Measurements from ENCODE around the gene BRD3. TPM values are rescaled to one million over a fixed set of nuclear protein-coding genes. Genes with fewer than 3 reads are reported as not detected.

BRD3 gene
- total RNA-seq, 1 experiment from 2014 or later: 108 TPM

DNA sequence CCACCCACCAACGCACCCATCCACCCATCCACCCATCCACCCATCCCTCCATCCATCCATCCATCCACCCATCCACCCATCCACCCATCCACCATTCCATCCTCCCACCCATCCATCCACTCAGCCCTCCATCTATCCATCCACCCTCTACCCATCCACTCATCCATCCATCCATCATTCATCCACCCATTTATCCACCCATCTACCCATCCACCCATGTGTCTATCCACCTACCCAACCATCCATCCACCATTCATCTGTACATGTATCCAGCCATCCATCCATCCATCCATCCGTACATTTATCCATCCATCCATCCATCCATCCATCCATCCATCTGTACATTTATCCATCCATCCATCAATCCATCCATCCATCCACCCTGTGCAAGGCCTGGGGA, 64.6 kb downstream of the BRD3 start:
- TF ChIP-seq, protein P1, sequence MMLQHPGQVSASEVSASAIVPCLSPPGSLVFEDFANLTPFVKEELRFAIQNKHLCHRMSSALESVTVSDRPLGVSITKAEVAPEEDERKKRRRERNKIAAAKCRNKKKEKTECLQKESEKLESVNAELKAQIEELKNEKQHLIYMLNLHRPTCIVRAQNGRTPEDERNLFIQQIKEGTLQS (CRISPR knock-in tag; conservative IDR thresholded peaks at IDR 0.05): no peak
- no peak for TF ChIP-seq SP1 (CRISPR knock-in tag; conservative IDR thresholded peaks at IDR 0.05)
- TF ChIP-seq ETV6 (CRISPR knock-in tag; IDR thresholded peaks at IDR 0.05): no peak
- TF ChIP-seq, protein P2, sequence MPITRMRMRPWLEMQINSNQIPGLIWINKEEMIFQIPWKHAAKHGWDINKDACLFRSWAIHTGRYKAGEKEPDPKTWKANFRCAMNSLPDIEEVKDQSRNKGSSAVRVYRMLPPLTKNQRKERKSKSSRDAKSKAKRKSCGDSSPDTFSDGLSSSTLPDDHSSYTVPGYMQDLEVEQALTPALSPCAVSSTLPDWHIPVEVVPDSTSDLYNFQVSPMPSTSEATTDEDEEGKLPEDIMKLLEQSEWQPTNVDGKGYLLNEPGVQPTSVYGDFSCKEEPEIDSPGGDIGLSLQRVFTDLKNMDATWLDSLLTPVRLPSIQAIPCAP (CRISPR knock-in tag; IDR thresholded peaks at IDR 0.05): no peak
- no peak for TF ChIP-seq JUN (CRISPR knock-in tag; IDR thresholded peaks at IDR 0.05)
- no peak for TF ChIP-seq ZNF219 (CRISPR knock-in tag; IDR thresholded peaks at IDR 0.05; ENCODE audit: borderline replicate concordance)
- TF ChIP-seq, protein P3, sequence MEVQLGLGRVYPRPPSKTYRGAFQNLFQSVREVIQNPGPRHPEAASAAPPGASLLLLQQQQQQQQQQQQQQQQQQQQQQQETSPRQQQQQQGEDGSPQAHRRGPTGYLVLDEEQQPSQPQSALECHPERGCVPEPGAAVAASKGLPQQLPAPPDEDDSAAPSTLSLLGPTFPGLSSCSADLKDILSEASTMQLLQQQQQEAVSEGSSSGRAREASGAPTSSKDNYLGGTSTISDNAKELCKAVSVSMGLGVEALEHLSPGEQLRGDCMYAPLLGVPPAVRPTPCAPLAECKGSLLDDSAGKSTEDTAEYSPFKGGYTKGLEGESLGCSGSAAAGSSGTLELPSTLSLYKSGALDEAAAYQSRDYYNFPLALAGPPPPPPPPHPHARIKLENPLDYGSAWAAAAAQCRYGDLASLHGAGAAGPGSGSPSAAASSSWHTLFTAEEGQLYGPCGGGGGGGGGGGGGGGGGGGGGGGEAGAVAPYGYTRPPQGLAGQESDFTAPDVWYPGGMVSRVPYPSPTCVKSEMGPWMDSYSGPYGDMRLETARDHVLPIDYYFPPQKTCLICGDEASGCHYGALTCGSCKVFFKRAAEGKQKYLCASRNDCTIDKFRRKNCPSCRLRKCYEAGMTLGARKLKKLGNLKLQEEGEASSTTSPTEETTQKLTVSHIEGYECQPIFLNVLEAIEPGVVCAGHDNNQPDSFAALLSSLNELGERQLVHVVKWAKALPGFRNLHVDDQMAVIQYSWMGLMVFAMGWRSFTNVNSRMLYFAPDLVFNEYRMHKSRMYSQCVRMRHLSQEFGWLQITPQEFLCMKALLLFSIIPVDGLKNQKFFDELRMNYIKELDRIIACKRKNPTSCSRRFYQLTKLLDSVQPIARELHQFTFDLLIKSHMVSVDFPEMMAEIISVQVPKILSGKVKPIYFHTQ (CRISPR knock-in tag; IDR thresholded peaks at IDR 0.05): no peak
- TF ChIP-seq, protein P4, sequence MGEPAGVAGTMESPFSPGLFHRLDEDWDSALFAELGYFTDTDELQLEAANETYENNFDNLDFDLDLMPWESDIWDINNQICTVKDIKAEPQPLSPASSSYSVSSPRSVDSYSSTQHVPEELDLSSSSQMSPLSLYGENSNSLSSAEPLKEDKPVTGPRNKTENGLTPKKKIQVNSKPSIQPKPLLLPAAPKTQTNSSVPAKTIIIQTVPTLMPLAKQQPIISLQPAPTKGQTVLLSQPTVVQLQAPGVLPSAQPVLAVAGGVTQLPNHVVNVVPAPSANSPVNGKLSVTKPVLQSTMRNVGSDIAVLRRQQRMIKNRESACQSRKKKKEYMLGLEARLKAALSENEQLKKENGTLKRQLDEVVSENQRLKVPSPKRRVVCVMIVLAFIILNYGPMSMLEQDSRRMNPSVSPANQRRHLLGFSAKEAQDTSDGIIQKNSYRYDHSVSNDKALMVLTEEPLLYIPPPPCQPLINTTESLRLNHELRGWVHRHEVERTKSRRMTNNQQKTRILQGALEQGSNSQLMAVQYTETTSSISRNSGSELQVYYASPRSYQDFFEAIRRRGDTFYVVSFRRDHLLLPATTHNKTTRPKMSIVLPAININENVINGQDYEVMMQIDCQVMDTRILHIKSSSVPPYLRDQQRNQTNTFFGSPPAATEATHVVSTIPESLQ (CRISPR knock-in tag; IDR thresholded peaks at IDR 0.05): no peak
- no peak for TF ChIP-seq TEAD1 (CRISPR knock-in tag; IDR thresholded peaks at IDR 0.05)
- TF ChIP-seq, protein P5, sequence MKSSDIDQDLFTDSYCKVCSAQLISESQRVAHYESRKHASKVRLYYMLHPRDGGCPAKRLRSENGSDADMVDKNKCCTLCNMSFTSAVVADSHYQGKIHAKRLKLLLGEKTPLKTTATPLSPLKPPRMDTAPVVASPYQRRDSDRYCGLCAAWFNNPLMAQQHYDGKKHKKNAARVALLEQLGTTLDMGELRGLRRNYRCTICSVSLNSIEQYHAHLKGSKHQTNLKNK (CRISPR knock-in tag; IDR thresholded peaks at IDR 0.05): no peak
- TF ChIP-seq, protein P6, sequence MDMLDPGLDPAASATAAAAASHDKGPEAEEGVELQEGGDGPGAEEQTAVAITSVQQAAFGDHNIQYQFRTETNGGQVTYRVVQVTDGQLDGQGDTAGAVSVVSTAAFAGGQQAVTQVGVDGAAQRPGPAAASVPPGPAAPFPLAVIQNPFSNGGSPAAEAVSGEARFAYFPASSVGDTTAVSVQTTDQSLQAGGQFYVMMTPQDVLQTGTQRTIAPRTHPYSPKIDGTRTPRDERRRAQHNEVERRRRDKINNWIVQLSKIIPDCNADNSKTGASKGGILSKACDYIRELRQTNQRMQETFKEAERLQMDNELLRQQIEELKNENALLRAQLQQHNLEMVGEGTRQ (CRISPR knock-in tag; IDR thresholded peaks at IDR 0.05): no peak
- no peak for TF ChIP-seq MXD4 (CRISPR knock-in tag; IDR thresholded peaks at IDR 0.05; ENCODE audit: borderline replicate concordance)
- no peak for TF ChIP-seq ZNF121 (CRISPR knock-in tag; IDR thresholded peaks at IDR 0.05)
- no peak for TF ChIP-seq OVOL2 (CRISPR knock-in tag; IDR thresholded peaks at IDR 0.05; ENCODE audit: borderline replicate concordance)
- no peak for TF ChIP-seq ZNF671 (CRISPR knock-in tag; IDR thresholded peaks at IDR 0.05)
- no peak for TF ChIP-seq CREM (CRISPR knock-in tag; IDR thresholded peaks at IDR 0.05)
- no peak for TF ChIP-seq JAZF1 (CRISPR knock-in tag; IDR thresholded peaks at IDR 0.05)
- no peak for TF ChIP-seq ZBTB21 (CRISPR knock-in tag; IDR thresholded peaks at IDR 0.05; ENCODE audit: borderline replicate concordance)
- H3K4me1 Mint-ChIP-seq: no peaks in the 10 kb centered on the region
- DNase-seq (ENCODE audit: low spot score): no peak
- no peak overlapping the region for H3K4me3 Mint-ChIP-seq
- H3K9me3 Mint-ChIP-seq: peaks cover 10% of the 10 kb centered on the region; the same call in 1 of the 2 replicates
- no peak for ATAC-seq
- POLR2A ChIA-PET: no interaction called here
- no peaks in the 10 kb centered on the region; the same call in none of the 2 replicates for H3K27me3 Mint-ChIP-seq (ENCODE audit: low read depth)
- no peaks in the 10 kb centered on the region for H3K36me3 Mint-ChIP-seq
- CTCF ChIA-PET: interaction anchor here (1.3 kb wide), 1 partner anchor 260 kb away, joined by 4 read pairs; no protein-coding TSS in a partner anchor
- H3K27ac Mint-ChIP-seq: no peak overlapping the region

DNA sequence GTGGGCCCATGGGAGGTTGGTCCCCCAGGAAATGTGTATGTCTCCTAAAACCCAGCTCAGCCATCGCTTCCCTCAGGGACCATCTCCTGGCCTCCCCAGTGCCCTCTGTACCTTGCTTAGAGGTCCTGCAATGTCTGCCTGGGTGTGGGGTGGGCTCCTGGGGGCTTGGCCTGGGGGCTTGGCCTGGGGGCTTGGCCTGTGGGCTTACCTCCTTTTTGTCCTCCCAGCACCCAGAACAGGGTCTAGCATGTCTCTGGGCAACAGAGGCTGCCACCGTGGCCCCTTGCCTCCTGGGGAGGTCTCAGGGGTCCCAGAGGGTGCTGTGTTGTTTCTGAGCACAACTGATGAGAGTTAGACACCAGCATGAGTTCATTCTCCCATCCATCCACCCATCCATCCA, 65.0 kb downstream of the BRD3 start:
- Mint-ChIP-seq H3K36me3 (no peaks in the 10 kb centered on the region), H3K4me1 (no peaks in the 10 kb centered on the region), H3K27ac (no peak overlapping the region), H3K9me3 (peaks cover 10% of the 10 kb centered on the region; the same call in 1 of the 2 replicates), H3K27me3 (ENCODE audit: low read depth) (no peaks in the 10 kb centered on the region; the same call in none of the 2 replicates), H3K4me3 (no peak overlapping the region)
- CTCF ChIA-PET: no interaction called here
- POLR2A ChIA-PET: no interaction called here
- ATAC-seq: no peak
- TF ChIP-seq MXD4 (CRISPR knock-in tag; IDR thresholded peaks at IDR 0.05; ENCODE audit: borderline replicate concordance) (no peak), NR2C2 (CRISPR knock-in tag; IDR thresholded peaks at IDR 0.05) (no peak), NFYB (CRISPR knock-in tag; conservative IDR thresholded peaks at IDR 0.05; ENCODE audit: low read depth) (no peak), SP1 (CRISPR knock-in tag; conservative IDR thresholded peaks at IDR 0.05) (no peak), SOX15 (CRISPR knock-in tag; IDR thresholded peaks at IDR 0.05) (no peak), ZNF396 (CRISPR knock-in tag; IDR thresholded peaks at IDR 0.05; ENCODE audit: borderline replicate concordance) (no peak)
- TF ChIP-seq, protein P7, sequence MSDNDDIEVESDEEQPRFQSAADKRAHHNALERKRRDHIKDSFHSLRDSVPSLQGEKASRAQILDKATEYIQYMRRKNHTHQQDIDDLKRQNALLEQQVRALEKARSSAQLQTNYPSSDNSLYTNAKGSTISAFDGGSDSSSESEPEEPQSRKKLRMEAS (CRISPR knock-in tag; IDR thresholded peaks at IDR 0.05): no peak
- TF ChIP-seq, protein P8, sequence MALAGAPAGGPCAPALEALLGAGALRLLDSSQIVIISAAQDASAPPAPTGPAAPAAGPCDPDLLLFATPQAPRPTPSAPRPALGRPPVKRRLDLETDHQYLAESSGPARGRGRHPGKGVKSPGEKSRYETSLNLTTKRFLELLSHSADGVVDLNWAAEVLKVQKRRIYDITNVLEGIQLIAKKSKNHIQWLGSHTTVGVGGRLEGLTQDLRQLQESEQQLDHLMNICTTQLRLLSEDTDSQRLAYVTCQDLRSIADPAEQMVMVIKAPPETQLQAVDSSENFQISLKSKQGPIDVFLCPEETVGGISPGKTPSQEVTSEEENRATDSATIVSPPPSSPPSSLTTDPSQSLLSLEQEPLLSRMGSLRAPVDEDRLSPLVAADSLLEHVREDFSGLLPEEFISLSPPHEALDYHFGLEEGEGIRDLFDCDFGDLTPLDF (CRISPR knock-in tag; IDR thresholded peaks at IDR 0.05): no peak
- TF ChIP-seq, protein P9, sequence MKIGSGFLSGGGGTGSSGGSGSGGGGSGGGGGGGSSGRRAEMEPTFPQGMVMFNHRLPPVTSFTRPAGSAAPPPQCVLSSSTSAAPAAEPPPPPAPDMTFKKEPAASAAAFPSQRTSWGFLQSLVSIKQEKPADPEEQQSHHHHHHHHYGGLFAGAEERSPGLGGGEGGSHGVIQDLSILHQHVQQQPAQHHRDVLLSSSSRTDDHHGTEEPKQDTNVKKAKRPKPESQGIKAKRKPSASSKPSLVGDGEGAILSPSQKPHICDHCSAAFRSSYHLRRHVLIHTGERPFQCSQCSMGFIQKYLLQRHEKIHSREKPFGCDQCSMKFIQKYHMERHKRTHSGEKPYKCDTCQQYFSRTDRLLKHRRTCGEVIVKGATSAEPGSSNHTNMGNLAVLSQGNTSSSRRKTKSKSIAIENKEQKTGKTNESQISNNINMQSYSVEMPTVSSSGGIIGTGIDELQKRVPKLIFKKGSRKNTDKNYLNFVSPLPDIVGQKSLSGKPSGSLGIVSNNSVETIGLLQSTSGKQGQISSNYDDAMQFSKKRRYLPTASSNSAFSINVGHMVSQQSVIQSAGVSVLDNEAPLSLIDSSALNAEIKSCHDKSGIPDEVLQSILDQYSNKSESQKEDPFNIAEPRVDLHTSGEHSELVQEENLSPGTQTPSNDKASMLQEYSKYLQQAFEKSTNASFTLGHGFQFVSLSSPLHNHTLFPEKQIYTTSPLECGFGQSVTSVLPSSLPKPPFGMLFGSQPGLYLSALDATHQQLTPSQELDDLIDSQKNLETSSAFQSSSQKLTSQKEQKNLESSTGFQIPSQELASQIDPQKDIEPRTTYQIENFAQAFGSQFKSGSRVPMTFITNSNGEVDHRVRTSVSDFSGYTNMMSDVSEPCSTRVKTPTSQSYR (CRISPR knock-in tag; IDR thresholded peaks at IDR 0.05): no peak
- DNase-seq (ENCODE audit: low spot score): no peak
